HCT116 (cell line): ENCODE measurements around the gene ZDHHC16. TPM values are rescaled to one million over a fixed set of nuclear protein-coding genes. Genes with fewer than 3 reads are reported as not detected.

Experiments
- ATAC-seq: fragments of 200-7000 bp; cut with Tn5 transposase; 2 replicates; pipeline ENCODE4 v1.9.1; 2020; ENCODE audit warnings: mild to moderate bottlenecking, moderate library complexity
- BruUV-seq: library from RNA; stranded (reverse); fragments of 400-500 nt; replicated peaks from 2 replicates; lab custom pipeline; 2021; lab: Mats Ljungman, UMichigan
- CTCF ChIA-PET: fragments of 300-600 bp; sonication (Branson Sonifier 250); formaldehyde crosslinking; loops from one replicate; lab custom pipeline; 2021; ENCODE audit warnings: antibody characterized with exemption; lab: Charles Lee
- POLR2A ChIA-PET: fragments of 300-600, 350-600 bp; sonication (Branson Sonifier 250); formaldehyde crosslinking; loops from one replicate; lab custom pipeline; 2021; ENCODE audit warnings: antibody characterized with exemption; lab: Charles Lee
- RAD21 ChIA-PET, 2 experiments: fragments of 300-600 bp; sonication (Branson Sonifier 250); formaldehyde crosslinking; loops; one replicate each; lab custom pipeline; 2023; ENCODE audit warnings: low total read pairs in 2 of 2; ENCODE audit not compliant: uncharacterized antibody in 2 of 2, unreplicated experiment in 2 of 2, low non-redundant PET in 1 of 2; lab: Charles Lee
- DNase-seq: peaks from one replicate; pipeline ENCODE4 v3.0.0-alpha.2; 2010; ENCODE audit warnings: low read depth, low spot score
- H2AFZ ChIP-seq: fragments of 200-600 bp; shearing (Covaris generic), sonication (generic); 2 replicates; pipeline ENCODE4 v1.6.1; 2017; ENCODE audit warnings: low read depth, mixed run types, mixed read lengths, antibody characterized with exemption, low read length; ENCODE audit not compliant: poor library complexity, severe bottlenecking
- H3K27ac ChIP-seq: 2 replicates; pipeline ENCODE4 v1.5.1; 2012; ENCODE audit warnings: low read depth, low read length
- H3K27me3 ChIP-seq: fragments of 200-600 bp; sonication (generic); 2 replicates; pipeline ENCODE4 v1.6.1; 2016; ENCODE audit warnings: mixed run types, low read length, mixed read lengths; ENCODE audit not compliant: insufficient read depth
- H3K36me3 ChIP-seq, 2 experiments: fragments of 200-500 bp in 1 of 2; fragments of 200-600 bp in 1 of 2; sonication (Bioruptor generic) in 1 of 2; sonication (generic) in 1 of 2; 2 replicates each; pipeline versions ENCODE4 v1.5.1 to v1.6.1; 2014 to 2016; ENCODE audit warnings: low read length in 2 of 2, inconsistent platforms in 1 of 2, mixed read lengths in 1 of 2, mixed run types in 1 of 2; ENCODE audit not compliant: insufficient read depth in 2 of 2, control insufficient read depth in 1 of 2
- H3K4me1 ChIP-seq, 2 experiments: fragments of 200-600 bp in 1 of 2; sonication (generic) in 1 of 2; 2 replicates each; pipeline versions ENCODE4 v1.5.1 to v1.6.1; 2012 to 2017; ENCODE audit warnings: low read length in 2 of 2, inconsistent platforms in 1 of 2, mild to moderate bottlenecking in 1 of 2, mixed read lengths in 1 of 2, mixed run types in 1 of 2, moderate library complexity in 1 of 2; ENCODE audit not compliant: insufficient read depth in 2 of 2, control insufficient read depth in 1 of 2
- H3K4me2 ChIP-seq: fragments of 200-600 bp; sonication (generic); 2 replicates; pipeline ENCODE4 v1.6.1; 2017; ENCODE audit warnings: mixed run types, low read length, mixed read lengths
- H3K4me3 ChIP-seq, 2 experiments: fragments of 200-600 bp in 1 of 2; sonication (generic) in 1 of 2; replicated peaks in 1 of 2; 2 replicates each; pipeline ENCODE4 v1.5.1; 2011 to 2016; ENCODE audit warnings: low read length in 2 of 2, control low read depth in 1 of 2, low read depth in 1 of 2, mild to moderate bottlenecking in 1 of 2, mixed read lengths in 1 of 2, mixed run types in 1 of 2
- H3K79me2 ChIP-seq: fragments of 200-600 bp; sonication (generic); 2 replicates; pipeline ENCODE4 v1.6.1; 2017; ENCODE audit warnings: mild to moderate bottlenecking, mixed run types, low read length, moderate library complexity, mixed read lengths; ENCODE audit not compliant: insufficient read depth
- H3K9ac ChIP-seq: fragments of 200-600 bp; sonication (generic); 2 replicates; pipeline ENCODE4 v1.6.1; 2016; ENCODE audit warnings: low read length, mixed read lengths
- H3K9me2 ChIP-seq: fragments of 200-600 bp; sonication (generic), shearing (Covaris generic); 2 replicates; pipeline ENCODE4 v1.6.1; 2017; ENCODE audit warnings: mixed run types, mild to moderate bottlenecking, moderate library complexity; ENCODE audit not compliant: insufficient read depth
- H3K9me3 ChIP-seq, 2 experiments: fragments of 200-500 bp in 1 of 2; fragments of 200-600 bp in 1 of 2; sonication (Bioruptor generic) in 1 of 2; sonication (generic) in 1 of 2; 2 replicates each; pipeline ENCODE4 v1.6.1; 2014 to 2017; ENCODE audit warnings: low read length in 2 of 2, mixed read lengths in 2 of 2, inconsistent platforms in 1 of 2, low read depth in 1 of 2, mild to moderate bottlenecking in 1 of 2, mixed run types in 1 of 2, moderate library complexity in 1 of 2; ENCODE audit not compliant: control insufficient read depth in 1 of 2, insufficient read depth in 1 of 2
- H4K20me1 ChIP-seq: fragments of 200-600 bp; sonication (generic), shearing (Covaris generic); 2 replicates; pipeline ENCODE4 v1.6.1; 2017; ENCODE audit warnings: mixed run types, mild to moderate bottlenecking, moderate library complexity; ENCODE audit not compliant: insufficient read depth
- CBX3 ChIP-seq: IDR thresholded peaks from 2 replicates; pipeline ENCODE4 v1.6.1; 2012; ENCODE audit warnings: low read depth
- CEBPB ChIP-seq: IDR thresholded peaks from 2 replicates; pipeline ENCODE4 v1.6.1; 2012; ENCODE audit warnings: low read depth
- CTCF ChIP-seq, 3 experiments: fragments of 200-600 bp in 1 of 3; sonication (generic) in 1 of 3; IDR thresholded peaks in 2 of 3; conservative IDR thresholded peaks in 1 of 3; 2 replicates each; pipeline ENCODE4 v1.5.1; 2012 to 2017; ENCODE audit warnings: low read depth in 2 of 3, low read length in 2 of 3, antibody characterized with exemption in 1 of 3, borderline replicate concordance in 1 of 3, control low read depth in 1 of 3, mild to moderate bottlenecking in 1 of 3, mixed read lengths in 1 of 3, mixed run types in 1 of 3, moderate library complexity in 1 of 3; ENCODE audit not compliant: insufficient read depth in 1 of 3
- EGR1 ChIP-seq: IDR thresholded peaks from 2 replicates; pipeline ENCODE4 v1.6.1; 2012; ENCODE audit warnings: low read depth
- ELF1 ChIP-seq: IDR thresholded peaks from 2 replicates; pipeline ENCODE4 v1.6.1; 2012; ENCODE audit warnings: low read depth, borderline replicate concordance
- EZH2 ChIP-seq: fragments of 200-600 bp; sonication (generic); IDR thresholded peaks from 2 replicates; pipeline ENCODE4 v1.6.1; 2017; ENCODE audit warnings: antibody characterized with exemption, mixed run types
- EZH2phosphoT487 ChIP-seq: fragments of 200-600 bp; IDR thresholded peaks from 2 replicates; pipeline ENCODE4 v1.6.1; 2018; ENCODE audit warnings: antibody characterized with exemption, borderline replicate concordance
- FOSL1 ChIP-seq: IDR thresholded peaks from 2 replicates; pipeline ENCODE4 v1.6.1; 2012; ENCODE audit warnings: low read depth
- MAX ChIP-seq: IDR thresholded peaks from 2 replicates; pipeline ENCODE4 v1.6.1; 2012
- POLR2A ChIP-seq: IDR thresholded peaks from 2 replicates; pipeline ENCODE4 v1.7.0; 2011; ENCODE audit warnings: borderline replicate concordance; ENCODE audit not compliant: insufficient read depth, insufficient read length; ENCODE audit errors: extremely low read depth
- POLR2AphosphoS5 ChIP-seq: IDR thresholded peaks from 2 replicates; pipeline ENCODE4 v1.6.1; 2011; ENCODE audit warnings: mild to moderate bottlenecking, low read depth, low read length, moderate library complexity
- RAD21 ChIP-seq: IDR thresholded peaks from 2 replicates; pipeline ENCODE4 v1.6.1; 2012; ENCODE audit warnings: low read depth, mild to moderate bottlenecking
- REST ChIP-seq: IDR thresholded peaks from 2 replicates; pipeline ENCODE4 v1.6.1; 2012; ENCODE audit warnings: low read depth
- SIN3A ChIP-seq: IDR thresholded peaks from 2 replicates; pipeline ENCODE4 v1.6.1; 2012; ENCODE audit warnings: low read depth
- SP1 ChIP-seq: IDR thresholded peaks from 2 replicates; pipeline ENCODE4 v1.6.1; 2012; ENCODE audit warnings: low read depth
- SRF ChIP-seq: IDR thresholded peaks from 2 replicates; pipeline ENCODE4 v1.6.1; 2012; ENCODE audit warnings: low read depth
- TCF7L2 ChIP-seq: IDR thresholded peaks from 2 replicates; pipeline ENCODE4 v1.7.0; 2011; ENCODE audit warnings: borderline replicate concordance, inconsistent platforms; ENCODE audit not compliant: insufficient read depth, insufficient read length; ENCODE audit errors: extremely low read depth
- ZBTB33 ChIP-seq: IDR thresholded peaks from 2 replicates; pipeline ENCODE4 v1.6.1; 2011; ENCODE audit warnings: mild to moderate bottlenecking, low read length, moderate library complexity; ENCODE audit not compliant: insufficient replicate concordance; ENCODE audit errors: extremely low read depth
- ZFX ChIP-seq: fragments of 450-650 bp; IDR thresholded peaks from 2 replicates; pipeline ENCODE4 v1.6.1; 2017
- ZNF274 ChIP-seq: fragments of 200-500 bp; sonication (Bioruptor generic); IDR thresholded peaks from 2 replicates; pipeline ENCODE4 v1.6.1; 2014; ENCODE audit warnings: mild to moderate bottlenecking, low read depth, low read length, inconsistent platforms
- intact Hi-C: fragments of 100-400 bp; cut with micrococcal nuclease; formaldehyde crosslinking; loops from 2 replicates; pipeline ENCODE4 v1.10.0; 2022
- total RNA-seq: library from RNA; stranded (reverse); gene quantifications from one replicate; pipeline ENCODE4 v1.2.1, GENCODE V29; 2021; ENCODE audit not compliant: unreplicated experiment

Gene ZDHHC16
- total RNA-seq, 1 experiment from 2014 or later, result 34.0 TPM

GRCh38 chr10:97434055-97434454, 11.9 kb upstream of the ZDHHC16 start:
- no peak overlapping the region for H3K9ac ChIP-seq
- H3K9me3 ChIP-seq, result no peaks in the 10 kb centered on the region
- no peak overlapping the region for H3K27ac ChIP-seq
- no peak overlapping the region for H2AFZ ChIP-seq
- no TSS peak for BruUV-seq
- peaks cover 31% of the 10 kb centered on the region for H3K79me2 ChIP-seq
- DNase-seq, result no peak
- CTCF ChIA-PET, result no interaction called here
- POLR2A ChIA-PET, result interaction anchor here (0.9 to 1.0 kb wide), 2 partner anchors 20 to 22 kb away, joined by 3 read pairs; no protein-coding TSS in a partner anchor
- peak; percentile 65 for ATAC-seq
- TF ChIP-seq CEBPB (no peak), REST (no peak), SIN3A (no peak), SP1 (no peak), TCF7L2 (no peak), RAD21 (no peak), ELF1 (no peak), FOSL1 (no peak), EZH2 (no peak), CTCF (IDR thresholded peaks at IDR 0.05 in 2 of 3, conservative IDR thresholded peaks at IDR 0.05 in 1 of 3; ENCODE audit: borderline replicate concordance in 1 of 3, insufficient read depth in 1 of 3, low read depth in 2 of 3, low read length in 2 of 3) (no peak), SRF (no peak), POLR2AphosphoS5 (no peak; the same call in 1 of the 2 replicates), MAX (no peak), POLR2A (no peak), EGR1 (no peak), ZBTB33 (no peak), EZH2phosphoT487 (no peak), ZNF274 (no peak), CBX3 (no peak), ZFX (no peak)
- RAD21 ChIA-PET, result no interaction called here
- peaks cover 34 to 48% of the 10 kb centered on the region in 2 experiments for H3K36me3 ChIP-seq
- no peaks in the 10 kb centered on the region for H3K9me2 ChIP-seq
- intact Hi-C loops, result no loop called here
- H3K27me3 ChIP-seq, result no peaks in the 10 kb centered on the region
- H3K4me3 ChIP-seq, result no peak overlapping the region
- no peak overlapping the region for H3K4me2 ChIP-seq
- H4K20me1 ChIP-seq, result peaks cover 14% of the 10 kb centered on the region; the same call in 1 of the 2 replicates
- no peaks in the 10 kb centered on the region; a peak in 2 of 4 replicates for H3K4me1 ChIP-seq
